K562 (cell line): ENCODE measurements around the gene DAZAP1. TPM values are rescaled to one million over a fixed set of nuclear protein-coding genes. Genes with fewer than 3 reads are reported as not detected.
A peak's percentile ranks its signal among the peaks of the same experiment; 100 is the strongest.

Experiments used
- BCLAF1 ChIP-seq, 2 experiments: fragments of 450-650 bp in 1 of 2; IDR thresholded peaks; 2 replicates each; pipeline ENCODE4 v1.6.1; 2011 to 2017; ENCODE audit warnings: low read depth in 2 of 2, antibody characterized with exemption in 1 of 2, borderline replicate concordance in 1 of 2, low read length in 1 of 2, mild to moderate bottlenecking in 1 of 2, mixed read lengths in 1 of 2; ENCODE audit not compliant: control insufficient read depth in 1 of 2
- BRD9 ChIP-seq: fragments of 450-650 bp; IDR thresholded peaks from 2 replicates; pipeline ENCODE4 v1.6.1; 2018; ENCODE audit warnings: low read depth; ENCODE audit not compliant: partially characterized antibody
- CCAR2 ChIP-seq: fragments of 200-400 bp; formaldehyde crosslinking; IDR thresholded peaks from 2 replicates; pipeline ENCODE4 v1.6.1; 2017; ENCODE audit warnings: mild to moderate bottlenecking, low read depth, low read length
- CHCHD3 ChIP-seq: fragments of 250-450 bp; sonication (Bioruptor Pico); IDR thresholded peaks from 2 replicates; pipeline ENCODE4 v2.1.2; 2022; ENCODE audit warnings: mild to moderate bottlenecking
- CHD4 ChIP-seq: fragments of 200-600 bp; sonication (generic); IDR thresholded peaks from 3 replicates; pipeline ENCODE4 v1.6.1; 2012; ENCODE audit warnings: low read depth, mild to moderate bottlenecking, mixed read lengths, low read length, inconsistent platforms; ENCODE audit not compliant: insufficient read depth, insufficient replicate concordance, poor library complexity, severe bottlenecking
- HDAC3 ChIP-seq: fragments of 450-650 bp; IDR thresholded peaks from 2 replicates; pipeline ENCODE4 v1.6.1; 2018; ENCODE audit warnings: borderline replicate concordance, mild to moderate bottlenecking, moderate library complexity; ENCODE audit not compliant: partially characterized antibody
- HMGN3 ChIP-seq: IDR thresholded peaks from 2 replicates; pipeline ENCODE4 v1.6.1; 2011; ENCODE audit warnings: borderline replicate concordance, low read depth, mild to moderate bottlenecking, mixed read lengths, low read length; ENCODE audit not compliant: insufficient read length; ENCODE audit errors: extremely low read depth
- NR1H2 ChIP-seq: sonication (generic); formaldehyde crosslinking; IDR thresholded peaks from 2 replicates; pipeline ENCODE4 v1.4.0; 2020; ENCODE audit warnings: mild to moderate bottlenecking, missing genetic modification reagents
- OTX1 ChIP-seq: fragments of 450-650 bp; formaldehyde crosslinking; IDR thresholded peaks from 2 replicates; pipeline ENCODE4 v1.4.0; 2022; ENCODE audit warnings: mild to moderate bottlenecking
- PCBP1 ChIP-seq: fragments of 200-400 bp; formaldehyde crosslinking; IDR thresholded peaks from 2 replicates; pipeline ENCODE4 v1.6.1; 2018; ENCODE audit warnings: mild to moderate bottlenecking, low read depth, low read length; ENCODE audit not compliant: poor library complexity, severe bottlenecking
- PHF8 ChIP-seq: fragments of 200-600 bp; sonication (generic); IDR thresholded peaks from 2 replicates; pipeline ENCODE4 v1.6.1; 2012; ENCODE audit warnings: mixed run types, mild to moderate bottlenecking, inconsistent platforms, low read length, moderate library complexity, borderline replicate concordance
- POLR2A ChIP-seq: fragments of 450-650 bp; conservative IDR thresholded peaks from 2 replicates; pipeline ENCODE4 v1.6.1; 2016
- POLR2G ChIP-seq: fragments of 200-400 bp; formaldehyde crosslinking; IDR thresholded peaks from 2 replicates; pipeline ENCODE4 v1.6.1; 2017; ENCODE audit warnings: low read depth, mild to moderate bottlenecking, antibody characterized with exemption, low read length, moderate library complexity
- RBM17 ChIP-seq: fragments of 200-400 bp; formaldehyde crosslinking; IDR thresholded peaks from 2 replicates; pipeline ENCODE4 v1.6.1; 2017; ENCODE audit warnings: low read depth, mild to moderate bottlenecking, low read length, borderline replicate concordance
- SAP30 ChIP-seq: fragments of 200-600 bp; sonication (generic); IDR thresholded peaks from 2 replicates; pipeline ENCODE4 v1.6.1; 2012; ENCODE audit warnings: borderline replicate concordance, low read depth, mild to moderate bottlenecking, moderate library complexity, low read length, control low read depth, inconsistent platforms; ENCODE audit not compliant: insufficient read depth, poor library complexity, severe bottlenecking
- SUPT5H ChIP-seq: fragments of 450-650 bp; IDR thresholded peaks from 2 replicates; pipeline ENCODE4 v1.6.1; 2016
- TEAD1 ChIP-seq, 2 experiments: fragments of 450-650 bp in 1 of 2; sonication (generic) in 1 of 2; formaldehyde crosslinking; IDR thresholded peaks; 2 replicates each; pipeline versions ENCODE4 v1.4.0 to v1.8.0; 2020 to 2022; ENCODE audit warnings: mild to moderate bottlenecking in 2 of 2, missing genetic modification reagents in 1 of 2
- VEZF1 ChIP-seq: fragments of 200-800 bp; sonication (Bioruptor generic); IDR thresholded peaks from 2 replicates; pipeline ENCODE4 v1.6.1; 2017; ENCODE audit warnings: missing genetic modification characterization, missing compliant biosample characterization
- YBX1 ChIP-seq: fragments of 450-650 bp; IDR thresholded peaks from 2 replicates; pipeline ENCODE4 v1.7.1; 2016; ENCODE audit warnings: mild to moderate bottlenecking
- ZBTB17 ChIP-seq: fragments of 450-650 bp; formaldehyde crosslinking; IDR thresholded peaks from 2 replicates; pipeline ENCODE4 v1.4.0; 2020; ENCODE audit warnings: mild to moderate bottlenecking
- ZNF133 ChIP-seq: fragments of 250-450 bp; sonication (Bioruptor Pico); IDR thresholded peaks from 2 replicates; pipeline ENCODE4 v1.4.0; 2020; ENCODE audit warnings: mild to moderate bottlenecking
- ZNF134 ChIP-seq: fragments of 250-450 bp; sonication (Bioruptor Pico); conservative IDR thresholded peaks from 2 replicates; pipeline ENCODE4 v1.4.0; 2020
- ZNF408 ChIP-seq: fragments of 250-450 bp; sonication (Bioruptor Pico); IDR thresholded peaks from 2 replicates; pipeline ENCODE4 v1.4.0; 2020; ENCODE audit warnings: low read depth, mild to moderate bottlenecking, moderate library complexity
- polyA plus RNA-seq, 8 experiments: library from polyadenylated mRNA; depleted of rRNA in 4 of 8; stranded (reverse) in 5 of 8; unstranded in 3 of 8; fragments of >200 nt; fragmentation: Nextera tagmentation in 2 of 8; fragmentation: Illumina TruSeq in 1 of 8; extraction: Ambion mirVana in 2 of 8; extraction: Trizol in 1 of 8; gene quantifications; 2 replicates each; pipeline versions ENCODE4 v1.2.1 to v1.2.3, GENCODE V29; 2011 to 2014; ENCODE audit warnings: inconsistent platforms in 1 of 8, missing spikeins in 1 of 8
- total RNA-seq, 7 experiments: library from RNA; depleted of rRNA in 6 of 7; stranded (reverse); fragments of >200 nt in 6 of 7; fragmentation: Illumina TruSeq in 2 of 7; extraction: Trizol in 2 of 7; gene quantifications; 2 replicates each; pipeline versions ENCODE4 v1.2.1 to v1.2.3, GENCODE V29; 2011 to 2021; ENCODE audit warnings: low replicate concordance in 1 of 7

The DAZAP1 gene
- total and polyA plus RNA-seq, 9 of the 15 experiments (the other 6 are each of a cell fraction or from before 2014, with no cell fraction given) = 10.8 to 289 (median 142) TPM

DNA sequence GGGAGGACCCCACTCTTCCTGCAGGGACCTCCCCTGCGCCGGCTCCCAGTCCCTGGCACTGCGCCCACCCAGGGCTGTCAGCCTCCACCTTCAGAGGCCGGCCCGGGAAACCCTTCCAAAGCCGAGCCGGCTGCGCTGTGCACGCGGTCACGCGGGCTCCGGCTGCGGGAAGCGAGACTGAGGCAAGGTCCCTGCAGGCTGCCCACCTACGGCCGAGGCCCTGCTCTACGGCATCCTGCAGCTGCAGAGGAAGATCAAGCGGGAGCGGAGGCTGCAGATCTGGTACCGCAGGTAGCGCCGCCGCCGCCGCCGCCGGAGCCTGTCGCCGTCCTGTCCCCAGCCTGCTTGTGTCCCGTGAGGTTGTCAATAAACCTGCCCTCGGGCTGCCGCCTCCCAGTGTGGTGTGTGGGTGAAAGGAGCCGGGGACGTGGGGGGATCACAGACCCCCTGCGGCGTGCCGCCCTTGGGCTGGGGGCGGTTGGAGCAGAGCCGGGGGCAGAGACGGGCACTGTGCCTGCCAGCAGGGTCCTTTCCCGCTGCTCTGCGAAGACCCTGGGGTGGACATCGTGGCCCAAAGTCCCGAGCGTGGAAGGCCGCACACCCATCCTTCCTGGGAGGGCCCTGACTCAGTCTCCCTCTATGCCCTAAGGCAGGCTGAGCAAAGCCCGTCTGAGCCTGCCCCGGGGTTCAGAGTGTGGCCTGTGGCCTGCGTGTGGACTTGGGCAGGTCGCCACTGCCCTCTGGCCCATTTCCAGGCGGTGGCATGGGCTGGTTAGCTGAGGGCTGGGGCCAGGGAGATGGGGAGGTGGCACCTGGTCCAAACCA is 12.0 kb upstream of the DAZAP1 start (continued):
- no peak for TF ChIP-seq SAP30
- TF ChIP-seq ZBTB17 (CRISPR knock-in tag) = no peak
- no peak for TF ChIP-seq CCAR2
- peak; percentile 4 for TF ChIP-seq SUPT5H
- TF ChIP-seq CHD4 = no peak
- TF ChIP-seq RBM17 = no peak
- TF ChIP-seq POLR2A = peak; percentile 9; the same call in 1 of the 2 replicates
- no peak for TF ChIP-seq OTX1 (CRISPR knock-in tag)
- TF ChIP-seq PCBP1 = peak; percentile 47
- no peak for TF ChIP-seq HDAC3
- no peak for TF ChIP-seq BCLAF1 (IDR thresholded peaks at IDR 0.05; ENCODE audit: borderline replicate concordance in 1 of 2, control insufficient read depth in 1 of 2, low read depth in 2 of 2, low read length in 1 of 2)
- no peak for TF ChIP-seq ZNF134 (CRISPR knock-in tag)
- TF ChIP-seq CHCHD3 (CRISPR knock-in tag) = no peak
- no peak for TF ChIP-seq ZNF133
- no peak for TF ChIP-seq YBX1
- TF ChIP-seq VEZF1 (CRISPR knock-in tag) = no peak
- no peak for TF ChIP-seq TEAD1 (CRISPR knock-in tag; IDR thresholded peaks at IDR 0.05)
- TF ChIP-seq POLR2G = peak; percentile 49
- no peak for TF ChIP-seq ZNF408
- TF ChIP-seq PHF8 = no peak
- no peak for TF ChIP-seq BRD9
- TF ChIP-seq NR1H2 = no peak
- TF ChIP-seq HMGN3 = no peak
